Measurements from ENCODE around the gene SERTAD4. TPM values are rescaled to one million over a fixed set of nuclear protein-coding genes. Genes with fewer than 3 reads are reported as not detected.

Gene SERTAD4
- total and polyA plus RNA-seq, 4 donors: 1.9 to 7.8 (median 2.7) TPM

DNA sequence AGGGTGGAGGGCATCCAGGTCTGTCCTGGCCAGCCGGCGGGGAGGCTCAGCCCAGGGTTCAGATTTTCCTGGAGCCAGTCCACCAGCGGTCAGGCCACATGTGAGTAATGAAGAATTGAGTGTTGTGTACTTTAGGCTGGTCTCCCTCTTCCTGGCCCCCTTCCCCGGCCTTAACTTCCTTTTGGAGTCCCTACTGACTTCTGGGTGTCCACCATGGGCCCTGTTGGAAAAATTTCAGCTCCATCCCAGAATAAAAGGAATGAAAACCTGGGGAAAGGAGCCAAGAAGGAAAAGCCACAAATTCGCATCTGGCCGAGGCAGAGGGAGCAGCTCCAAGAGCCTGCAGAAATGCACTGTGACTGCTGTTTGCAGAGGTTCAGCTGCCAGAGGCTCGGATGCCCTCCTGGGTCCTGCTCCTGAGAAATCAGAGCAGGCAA is 60.6 kb downstream of the SERTAD4 start:
- Histone ChIP-seq H3K27ac (ENCODE audit: low read depth in 1 of 2, low read length in 1 of 2) (no peak overlapping the region), H3K4me1 (ENCODE audit: control insufficient read depth in 5 of 5, insufficient read depth in 5 of 5, low read length in 5 of 5) (peaks cover 0 to 50% (median 11%) of the 10 kb centered on the region in 5 donors)
- DNase-seq: peak; percentile 65 to 87 (median 84)

DNA sequence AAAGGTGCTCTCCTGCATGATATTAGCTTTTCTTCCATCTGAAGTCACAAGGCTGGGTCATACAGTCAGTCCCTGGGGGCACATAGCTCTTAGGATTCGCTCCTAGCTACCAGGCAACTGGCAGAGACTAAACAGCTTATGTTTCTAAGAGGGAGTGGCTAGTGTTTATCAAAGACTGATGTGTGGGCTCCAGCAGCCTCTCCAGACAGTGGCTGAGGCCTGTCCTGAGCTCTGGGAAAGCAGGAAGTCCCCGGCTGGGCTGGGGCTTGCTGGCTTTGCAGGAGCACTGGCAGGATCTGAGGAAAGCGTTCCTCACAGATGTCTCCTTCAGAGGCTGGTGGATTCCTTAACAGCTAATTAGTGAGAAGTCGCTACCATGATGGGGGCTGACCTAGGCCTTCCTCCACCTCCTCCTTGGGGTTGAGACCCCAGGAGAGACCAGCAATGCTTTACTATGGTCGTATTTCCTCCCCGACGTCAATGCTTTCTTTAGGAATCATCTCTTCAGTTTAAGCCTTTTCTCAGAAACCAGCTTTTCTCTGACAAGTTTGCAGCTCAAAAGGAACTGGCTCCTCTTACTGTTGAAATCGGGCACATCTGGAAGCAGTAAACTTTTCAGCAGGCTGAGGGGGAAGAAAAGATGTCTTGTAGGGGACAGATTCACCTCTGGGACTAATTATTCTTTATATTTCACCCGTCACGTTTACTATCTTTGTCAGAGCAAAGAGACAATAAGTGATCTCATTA is 62.6 kb downstream of the SERTAD4 start:
- TF ChIP-seq, protein P1, sequence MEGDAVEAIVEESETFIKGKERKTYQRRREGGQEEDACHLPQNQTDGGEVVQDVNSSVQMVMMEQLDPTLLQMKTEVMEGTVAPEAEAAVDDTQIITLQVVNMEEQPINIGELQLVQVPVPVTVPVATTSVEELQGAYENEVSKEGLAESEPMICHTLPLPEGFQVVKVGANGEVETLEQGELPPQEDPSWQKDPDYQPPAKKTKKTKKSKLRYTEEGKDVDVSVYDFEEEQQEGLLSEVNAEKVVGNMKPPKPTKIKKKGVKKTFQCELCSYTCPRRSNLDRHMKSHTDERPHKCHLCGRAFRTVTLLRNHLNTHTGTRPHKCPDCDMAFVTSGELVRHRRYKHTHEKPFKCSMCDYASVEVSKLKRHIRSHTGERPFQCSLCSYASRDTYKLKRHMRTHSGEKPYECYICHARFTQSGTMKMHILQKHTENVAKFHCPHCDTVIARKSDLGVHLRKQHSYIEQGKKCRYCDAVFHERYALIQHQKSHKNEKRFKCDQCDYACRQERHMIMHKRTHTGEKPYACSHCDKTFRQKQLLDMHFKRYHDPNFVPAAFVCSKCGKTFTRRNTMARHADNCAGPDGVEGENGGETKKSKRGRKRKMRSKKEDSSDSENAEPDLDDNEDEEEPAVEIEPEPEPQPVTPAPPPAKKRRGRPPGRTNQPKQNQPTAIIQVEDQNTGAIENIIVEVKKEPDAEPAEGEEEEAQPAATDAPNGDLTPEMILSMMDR (IDR thresholded peaks at IDR 0.05; ENCODE audit: control extremely low read depth, extremely low read depth): no peak
- ATAC-seq (ENCODE audit: insufficient read depth, low FRiP score) (no peak), DNase-seq (peak; percentile 72 to 75 (median 72))
- no peak overlapping the region for H3K4me3 ChIP-seq
- H3K9ac ChIP-seq (ENCODE audit: insufficient read depth in 1 of 2, low read length in 2 of 2): peak overlapping the region in 1 of 2 donors; percentile 43
- H3K4me1 ChIP-seq (ENCODE audit: control insufficient read depth in 5 of 5, insufficient read depth in 5 of 5, low read length in 5 of 5): peaks cover 0 to 50% (median 11%) of the 10 kb centered on the region in 5 donors
- H3K9me3 ChIP-seq (ENCODE audit: control insufficient read depth in 4 of 4, insufficient read depth in 3 of 4, low read length in 3 of 4): no peaks in the 10 kb centered on the region
- H3K27ac ChIP-seq (ENCODE audit: low read depth in 1 of 2, low read length in 1 of 2): peak overlapping the region in 1 of 2 donors; percentile 65
- 57 to 72% methylated on average over 10 of the region's 10 CpGs for WGBS, 2 donors
- H3K36me3 ChIP-seq (ENCODE audit: control insufficient read depth in 4 of 4, insufficient read depth in 4 of 4, low read length in 4 of 4): no peaks in the 10 kb centered on the region
- H3K27me3 ChIP-seq (ENCODE audit: control insufficient read depth in 3 of 3, insufficient read depth in 3 of 3, low read length in 2 of 3): peaks cover 0 to 7% (median 0%) of the 10 kb centered on the region in 3 donors

More for the DNA sequence above, 60.6 kb downstream of the SERTAD4 start:
- Histone ChIP-seq H3K4me3 (no peak overlapping the region), H3K9me3 (ENCODE audit: control insufficient read depth in 4 of 4, insufficient read depth in 3 of 4, low read length in 3 of 4) (no peaks in the 10 kb centered on the region), H3K9ac (ENCODE audit: insufficient read depth in 1 of 2, low read length in 2 of 2) (no peak overlapping the region), H3K36me3 (ENCODE audit: control insufficient read depth in 4 of 4, insufficient read depth in 4 of 4, low read length in 4 of 4) (no peaks in the 10 kb centered on the region), H3K27me3 (ENCODE audit: control insufficient read depth in 3 of 3, insufficient read depth in 3 of 3, low read length in 2 of 3) (peaks cover 0 to 7% (median 2%) of the 10 kb centered on the region in 3 donors)
- ATAC-seq (ENCODE audit: insufficient read depth, low FRiP score): no peak
- WGBS, 2 donors: 39 to 72% methylated on average over 7 of the region's 7 CpGs
- TF ChIP-seq, protein P1 (IDR thresholded peaks at IDR 0.05; ENCODE audit: control extremely low read depth, extremely low read depth): no peak

Other genes with a start within 250 kb of the SERTAD4 start
- gene HHAT, start 96.1 kb downstream of the SERTAD4 start, total RNA-seq: 10 to 100 TPM in 1 of 2 donors, 1 to 10 TPM in 1; 5.8 to 11.3 TPM
- gene HHAT, start 96.1 kb downstream of the SERTAD4 start, polyA plus RNA-seq: 1 to 10 TPM; 1.2 to 1.8 TPM